ENCODE data around the gene SLC43A1.
A peak's percentile ranks its signal among the peaks of the same experiment; 100 is the strongest.
"Not testable (repeated sequence)": the region's sequence is repeated elsewhere in the genome, so short reads cannot be mapped to it uniquely, and the experiment has no call there.

SLC43A1 gene

DNA sequence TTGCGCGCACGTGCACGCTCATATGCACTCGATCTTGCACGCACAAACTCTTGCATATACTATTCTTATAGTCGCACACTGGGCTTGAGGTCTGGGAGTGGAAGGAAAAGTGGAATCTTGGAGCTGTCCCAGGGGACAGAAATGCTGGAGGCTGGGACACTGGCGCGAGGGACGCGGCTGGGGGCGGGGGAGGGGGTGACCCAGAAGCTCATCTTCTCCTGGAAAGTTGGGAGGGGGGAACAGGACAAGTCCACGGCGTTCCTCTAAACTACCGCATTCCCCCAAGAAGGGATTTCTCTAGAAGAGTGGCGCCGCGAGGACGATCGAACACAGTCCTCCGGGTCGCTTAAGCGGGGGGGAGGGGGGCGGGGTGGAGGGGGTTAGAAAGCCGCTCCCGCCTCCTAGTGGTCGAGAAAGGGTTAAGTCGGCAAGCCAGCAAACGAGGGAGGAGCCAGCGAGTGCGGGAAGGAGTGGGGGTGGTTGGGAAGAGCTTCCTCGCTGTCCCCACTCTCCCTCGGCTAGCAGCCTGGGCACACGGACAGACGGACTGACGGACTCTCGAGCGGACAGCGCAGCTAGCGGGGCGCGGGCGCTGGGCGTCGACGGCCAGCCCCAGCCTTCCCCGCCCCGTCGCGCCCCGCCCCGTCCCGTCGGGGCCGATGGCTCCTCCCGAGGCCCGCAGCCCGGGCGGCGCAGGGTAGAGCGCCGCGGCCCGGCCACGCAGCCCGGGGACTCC is 55.3 kb downstream of the SLC43A1 start, which contains the start of gene RTN4RL2:
Gene RTN4RL2, plus strand, starts transcription at position 507 of the 736 bp plus-strand sequence. CDS start 338 bp downstream, outside the sequence.
- peak; percentile 97 for DNase-seq

GRCh38 chr11:57459164-57460021 is 56.1 kb downstream of the SLC43A1 start:
- peak; percentile 51 for DNase-seq

DNA sequence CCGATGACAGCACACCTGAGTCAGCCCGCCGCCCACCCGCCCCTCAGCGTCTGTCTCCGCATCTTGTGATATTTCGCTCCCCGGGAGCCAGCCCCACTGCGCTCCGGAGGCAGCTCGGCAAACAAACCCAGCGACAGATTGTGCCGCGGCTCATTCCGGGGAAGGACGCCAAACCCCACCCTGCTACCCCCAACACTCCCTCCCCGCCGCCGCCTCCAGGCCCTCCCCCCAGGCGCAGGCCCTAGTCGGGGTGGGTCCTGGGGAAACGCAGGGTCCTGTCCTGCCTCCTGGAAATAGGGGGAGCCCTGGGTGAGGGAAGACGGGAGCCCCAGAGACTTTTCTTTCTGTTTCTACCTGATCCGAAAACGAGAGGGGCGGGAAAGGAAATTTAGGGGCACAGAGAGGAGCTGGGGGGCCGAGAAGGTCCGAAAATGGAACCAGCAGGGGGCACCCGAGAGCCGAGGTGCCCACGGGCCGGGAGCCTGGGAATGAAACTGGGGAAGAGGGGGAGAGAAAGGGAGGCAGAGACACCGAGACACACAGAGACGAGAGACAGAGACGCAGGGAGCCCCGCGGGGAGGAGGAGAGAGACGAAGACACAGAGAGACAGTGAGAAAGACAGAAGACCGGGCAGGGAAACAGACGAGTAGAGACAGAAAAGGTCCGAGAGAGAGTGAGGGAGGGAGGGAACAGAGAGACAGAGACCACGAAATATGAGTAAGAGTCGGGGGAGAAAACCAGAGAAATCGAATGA is 56.9 kb downstream of the SLC43A1 start:
- peak; percentile 77 for DNase-seq

GRCh38 chr11:57458060-57458409 is 57.5 kb downstream of the SLC43A1 start:
- peak; percentile 56 for DNase-seq

GRCh38 chr11:57457643-57458023 is 57.9 kb downstream of the SLC43A1 start:
- DNase-seq = peak; percentile 47

DNA sequence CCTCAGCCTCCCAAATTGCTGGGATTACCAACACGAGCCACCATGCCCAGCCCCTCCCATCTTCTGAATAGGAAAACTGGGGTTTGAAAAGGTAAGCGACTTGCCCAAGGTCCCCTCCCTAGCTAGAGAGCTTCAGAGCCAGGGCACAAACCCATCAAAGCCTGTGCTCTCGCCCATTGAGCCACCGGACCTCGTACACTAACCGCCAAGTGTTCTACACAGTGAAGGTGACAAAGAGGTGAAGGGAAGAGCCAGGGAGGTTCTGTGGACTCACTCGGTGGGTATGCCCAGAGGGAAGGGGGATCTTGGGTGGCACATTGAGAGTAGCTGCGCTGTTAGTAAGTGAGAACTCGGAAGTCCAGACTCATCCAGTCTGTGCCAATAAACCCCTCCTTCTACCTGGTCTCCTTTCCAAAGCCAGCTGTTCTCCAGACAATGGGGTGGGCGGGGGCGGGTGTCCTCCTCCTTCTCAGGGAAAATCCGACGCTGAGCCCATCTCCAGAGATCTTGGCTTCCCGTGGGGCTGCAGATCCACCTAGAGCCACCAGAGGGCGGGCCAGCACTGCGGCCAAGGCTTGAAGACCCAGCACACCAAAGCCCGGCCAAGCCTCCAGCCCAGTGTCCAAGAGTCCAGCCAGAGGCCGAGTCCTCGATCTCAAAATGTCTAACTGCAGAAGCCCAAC is 58.4 kb downstream of the SLC43A1 start:
- DNase-seq = peak; percentile 85

GRCh38 chr11:57453543-57454177 is 61.8 kb downstream of the SLC43A1 start:
- no peak for DNase-seq

DNA sequence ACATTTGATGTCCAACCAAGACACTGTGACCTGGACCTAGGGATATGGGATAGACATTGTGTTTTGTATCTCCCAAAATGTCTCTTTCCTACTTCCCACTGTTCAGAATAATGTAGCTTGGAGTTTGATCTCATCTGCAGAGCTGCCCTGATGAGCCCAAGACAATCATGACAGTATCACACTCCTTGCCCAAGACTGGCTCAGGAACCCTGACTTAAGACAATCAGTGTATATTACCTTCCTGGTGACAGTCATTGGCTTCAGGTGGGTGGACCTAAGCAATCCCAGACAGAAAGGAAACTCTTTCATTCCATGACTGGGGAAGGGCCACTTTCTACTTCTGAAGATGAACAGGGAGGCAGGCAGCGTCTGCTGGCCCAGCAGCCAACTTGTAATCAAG is 69.4 kb downstream of the SLC43A1 start:
- DNase-seq = no peak

GRCh38 chr11:57445122-57445394 is 70.4 kb downstream of the SLC43A1 start:
- DNase-seq = not testable (repeated sequence)

GRCh38 chr11:57444362-57445121 is 71.0 kb downstream of the SLC43A1 start:
- no peak for DNase-seq

- DNase-seq = no peak
These were observed 74.6 kb downstream of the SLC43A1 start for GRCh38 chr11:57440744-57441414.

- no peak for DNase-seq
These were observed 75.7 kb downstream of the SLC43A1 start for GRCh38 chr11:57439786-57440185.

DNA sequence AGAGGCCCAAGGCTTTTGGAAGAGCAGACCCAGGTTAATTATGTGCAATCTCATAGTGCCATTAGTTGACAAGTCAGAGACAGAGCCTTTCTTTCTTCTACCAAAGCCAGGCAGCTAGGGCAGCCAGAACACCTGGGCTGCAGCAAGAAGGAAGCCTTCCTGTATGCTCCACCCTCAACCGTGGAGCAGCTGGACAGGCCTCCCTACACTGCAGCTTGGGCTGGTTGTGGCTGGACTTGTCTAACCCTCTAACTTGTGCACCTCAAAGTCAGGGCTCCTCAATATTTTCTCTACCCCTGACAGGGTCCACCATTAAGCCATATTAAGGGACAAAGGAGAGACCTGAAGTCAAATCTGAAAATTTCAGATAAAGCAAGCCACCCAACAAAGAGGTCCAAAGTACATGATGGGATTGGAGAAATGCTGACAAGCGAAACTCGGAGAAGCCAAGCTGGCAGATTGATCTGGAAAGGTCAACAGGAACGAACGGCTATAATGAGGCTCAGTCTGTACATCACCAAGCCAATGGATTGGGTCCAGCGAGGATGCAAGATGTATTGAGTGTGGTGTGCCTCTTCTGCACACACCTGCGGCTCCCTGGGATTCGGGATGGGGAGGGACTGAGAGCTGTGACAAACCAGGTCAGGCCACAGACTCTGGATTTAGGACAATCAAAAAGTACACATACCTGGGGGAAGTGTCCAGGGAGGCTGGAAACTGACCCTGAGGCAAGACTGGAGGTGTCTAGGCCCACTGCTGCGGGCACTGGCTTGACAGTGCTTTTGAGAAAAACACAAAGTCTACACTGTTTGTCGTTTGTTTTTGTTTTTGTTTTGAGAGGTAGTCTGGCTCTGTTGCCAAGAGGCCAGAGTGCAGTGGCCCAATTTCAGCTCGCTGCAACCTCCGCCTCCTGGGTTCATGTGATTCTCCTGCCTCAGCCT is 76.9 kb downstream of the SLC43A1 start:
- DNase-seq = no peak

- no peak for DNase-seq
These were observed 79.5 kb downstream of the SLC43A1 start for GRCh38 chr11:57436031-57436430.

DNA sequence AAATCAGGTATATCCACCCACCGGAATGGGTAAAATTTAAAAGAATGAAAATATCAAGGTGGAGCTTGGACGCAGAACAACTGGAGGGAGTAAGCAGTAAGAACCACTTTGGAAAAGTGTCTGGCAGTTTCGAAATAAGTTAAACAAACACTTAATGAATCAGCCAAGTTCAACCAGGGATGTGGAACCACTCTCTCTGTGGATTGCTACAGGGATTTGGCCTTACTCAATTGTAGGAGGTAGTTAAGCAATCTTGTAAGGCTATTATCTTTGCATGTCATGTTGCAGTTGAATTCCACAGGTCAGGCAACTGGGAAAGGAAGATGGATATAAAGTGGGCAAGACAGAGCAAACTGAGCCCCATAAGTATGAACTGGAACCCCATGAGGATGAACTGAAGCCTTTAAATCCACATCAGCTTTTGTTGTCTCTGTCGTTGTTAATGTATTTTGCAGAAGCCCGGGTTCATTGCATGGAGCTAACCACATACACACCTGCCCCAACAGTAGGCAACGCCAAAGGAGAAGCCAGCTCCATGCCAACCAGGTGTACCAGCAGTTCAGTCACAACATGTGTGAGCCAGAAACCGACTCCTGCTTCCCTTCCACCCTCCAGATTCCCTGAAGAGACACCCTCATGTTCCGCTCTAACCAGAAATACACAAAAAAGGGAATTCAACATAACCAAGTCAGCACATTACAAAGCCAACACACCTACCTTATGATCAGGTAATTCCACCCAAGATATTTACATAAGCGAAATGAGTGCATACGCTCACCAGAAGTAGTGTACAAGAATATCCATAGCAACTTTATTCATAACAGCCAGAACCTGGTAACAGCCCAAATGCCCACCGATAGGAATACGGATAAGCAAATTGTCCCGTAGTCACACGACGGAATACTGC is 80.6 kb downstream of the SLC43A1 start:
- DNase-seq = no peak
